IMR-90 (cell line): ENCODE data around the gene TECTB. TPM values are rescaled to one million over a fixed set of nuclear protein-coding genes. Genes with fewer than 3 reads are reported as not detected.

Source experiments
- ATAC-seq: fragments of 200-7000 bp; cut with Tn5 transposase; 2 replicates; pipeline ENCODE4 v1.9.1; 2020; ENCODE audit warnings: low read depth, mild to moderate bottlenecking, moderate library complexity
- BruUV-seq: library from RNA; stranded (reverse); fragments of 400-500 nt; replicated peaks from 2 replicates; lab custom pipeline; 2021; lab: Mats Ljungman, UMichigan
- CTCF ChIA-PET: fragments of 300-600 bp; formaldehyde crosslinking; extraction: SDS; loops from one replicate; lab custom pipeline; 2021; ENCODE audit warnings: antibody characterized with exemption; lab: Yijun Ruan, JAX
- POLR2A ChIA-PET: fragments of 300-600 bp; sonication (Branson Sonifier 250); formaldehyde crosslinking; loops from one replicate; lab custom pipeline; 2022; ENCODE audit warnings: antibody characterized with exemption; ENCODE audit not compliant: unreplicated experiment; lab: Charles Lee
- DNase-seq: peaks from one replicate; pipeline ENCODE4 v3.0.0; 2013
- H2AFZ ChIP-seq: replicated peaks from 2 replicates; pipeline ENCODE3; 2013; ENCODE audit warnings: low read length, mild to moderate bottlenecking; ENCODE audit not compliant: poor library complexity
- H2AK5ac ChIP-seq: 2 replicates; pipeline ENCODE4 v1.6.1; 2013; ENCODE audit warnings: low read depth, low read length, inconsistent platforms
- H2AK9ac ChIP-seq: replicated peaks from 2 replicates; pipeline ENCODE3; 2013; ENCODE audit warnings: mild to moderate bottlenecking, low read depth, low read length, moderate library complexity; ENCODE audit not compliant: poor library complexity
- H2BK120ac ChIP-seq: 2 replicates; pipeline ENCODE4 v1.6.1; 2013; ENCODE audit warnings: low read depth, low read length, inconsistent platforms
- H2BK15ac ChIP-seq: 3 replicates; pipeline ENCODE4 v1.6.1; 2013; ENCODE audit warnings: low read depth, low read length, inconsistent platforms
- H2BK20ac ChIP-seq: 2 replicates; pipeline ENCODE4 v1.6.1; 2013; ENCODE audit warnings: low read depth, mild to moderate bottlenecking, inconsistent platforms, low read length, moderate library complexity
- H2BK5ac ChIP-seq: 2 replicates; pipeline ENCODE4 v1.6.1; 2013; ENCODE audit warnings: mild to moderate bottlenecking, low read depth, low read length, inconsistent platforms; ENCODE audit not compliant: poor library complexity, severe bottlenecking
- H3K14ac ChIP-seq: replicated peaks from 2 replicates; pipeline ENCODE4 v1.6.1; 2013; ENCODE audit warnings: low read depth, low read length, inconsistent platforms
- H3K18ac ChIP-seq: 2 replicates; pipeline ENCODE4 v1.6.1; 2013; ENCODE audit warnings: low read depth, low read length, control low read depth
- H3K23ac ChIP-seq: 2 replicates; pipeline ENCODE4 v1.6.1; 2013; ENCODE audit warnings: low read depth, low read length, inconsistent platforms
- H3K27ac ChIP-seq: 2 replicates; pipeline ENCODE4 v1.5.1; 2013; ENCODE audit warnings: mild to moderate bottlenecking, control low read depth, low read length; ENCODE audit not compliant: insufficient read depth
- H3K27me3 ChIP-seq: 2 replicates; pipeline ENCODE4 v1.6.1; 2013; ENCODE audit warnings: low read length; ENCODE audit not compliant: control insufficient read depth, insufficient read depth
- H3K36me3 ChIP-seq: 2 replicates; pipeline ENCODE4 v1.6.1; 2013; ENCODE audit warnings: low read length, mixed read lengths; ENCODE audit not compliant: control insufficient read depth, insufficient read depth
- H3K4ac ChIP-seq: 2 replicates; pipeline ENCODE4 v1.6.1; 2013; ENCODE audit warnings: low read depth, low read length, inconsistent platforms
- H3K4me1 ChIP-seq: 2 replicates; pipeline ENCODE4 v1.6.1; 2013; ENCODE audit warnings: low read length, mixed read lengths; ENCODE audit not compliant: control insufficient read depth, insufficient read depth
- H3K4me2 ChIP-seq: 2 replicates; pipeline ENCODE4 v1.6.1; 2013; ENCODE audit warnings: low read depth, mild to moderate bottlenecking, control low read depth, low read length, moderate library complexity
- H3K4me3 ChIP-seq: 2 replicates; pipeline ENCODE4 v1.5.1; 2013; ENCODE audit warnings: low read depth, mild to moderate bottlenecking, control low read depth, low read length, moderate library complexity; ENCODE audit not compliant: insufficient read depth
- H3K56ac ChIP-seq: 2 replicates; pipeline ENCODE4 v1.6.1; 2013; ENCODE audit warnings: low read length, inconsistent platforms; ENCODE audit not compliant: insufficient read depth; ENCODE audit errors: extremely low read depth
- H3K79me1 ChIP-seq, 2 experiments: 2 replicates each; pipeline ENCODE4 v1.6.1; 2013; ENCODE audit warnings: low read length in 2 of 2, inconsistent platforms in 1 of 2, low read depth in 1 of 2
- H3K9ac ChIP-seq: 2 replicates; pipeline ENCODE4 v1.6.1; 2013; ENCODE audit warnings: low read depth, low read length, control low read depth
- H3K9me1 ChIP-seq: 2 replicates; pipeline ENCODE4 v1.6.1; 2013; ENCODE audit warnings: low read length, inconsistent platforms; ENCODE audit not compliant: insufficient read depth
- H3K9me3 ChIP-seq: 2 replicates; pipeline ENCODE4 v1.6.1; 2013; ENCODE audit warnings: low read length; ENCODE audit not compliant: control insufficient read depth, insufficient read depth
- H4K20me1 ChIP-seq: 2 replicates; pipeline ENCODE4 v1.6.1; 2013; ENCODE audit warnings: low read length, inconsistent platforms; ENCODE audit not compliant: insufficient read depth
- H4K5ac ChIP-seq: 2 replicates; pipeline ENCODE4 v1.6.1; 2013; ENCODE audit warnings: mild to moderate bottlenecking, low read depth, low read length, control low read depth
- H4K8ac ChIP-seq, 2 experiments: 2 replicates each; pipeline ENCODE4 v1.6.1; 2013; ENCODE audit warnings: low read depth in 2 of 2, low read length in 2 of 2, control low read depth in 1 of 2, inconsistent platforms in 1 of 2
- H4K91ac ChIP-seq: 2 replicates; pipeline ENCODE4 v1.6.1; 2013; ENCODE audit warnings: low read depth, low read length, inconsistent platforms; ENCODE audit not compliant: insufficient read depth
- BHLHE40 ChIP-seq: fragments of 150-350 bp; IDR thresholded peaks from 2 replicates; pipeline ENCODE4 v1.6.1; 2016; ENCODE audit warnings: mild to moderate bottlenecking, low read depth, low read length
- CEBPB ChIP-seq: IDR thresholded peaks from 2 replicates; pipeline ENCODE4 v1.6.1; 2012; ENCODE audit warnings: low read depth, low read length, improper control_type of control experiment
- CHD1 ChIP-seq: IDR thresholded peaks from 2 replicates; pipeline ENCODE4 v1.6.1; 2012; ENCODE audit warnings: low read depth, low read length, improper control_type of control experiment
- FOS ChIP-seq: fragments of 150-350 bp; IDR thresholded peaks from 2 replicates; pipeline ENCODE4 v1.6.1; 2016; ENCODE audit warnings: low read depth, low read length
- MAFK ChIP-seq: IDR thresholded peaks from 2 replicates; pipeline ENCODE4 v1.6.1; 2012; ENCODE audit warnings: low read depth, low read length, improper control_type of control experiment
- MAZ ChIP-seq: IDR thresholded peaks from 2 replicates; pipeline ENCODE4 v1.6.1; 2012; ENCODE audit warnings: low read depth, mild to moderate bottlenecking, low read length, improper control_type of control experiment, moderate library complexity, borderline replicate concordance
- MXI1 ChIP-seq: IDR thresholded peaks from 2 replicates; pipeline ENCODE4 v1.6.1; 2012; ENCODE audit warnings: low read depth, mild to moderate bottlenecking, low read length, moderate library complexity, borderline replicate concordance
- NFE2L2 ChIP-seq: fragments of 150-350 bp; IDR thresholded peaks from 2 replicates; pipeline ENCODE4 v1.6.1; 2016; ENCODE audit warnings: low read depth, mild to moderate bottlenecking, low read length
- RAD21 ChIP-seq: IDR thresholded peaks from 2 replicates; pipeline ENCODE4 v1.6.1; 2012; ENCODE audit warnings: low read length, improper control_type of control experiment
- RCOR1 ChIP-seq: IDR thresholded peaks from 2 replicates; pipeline ENCODE4 v1.6.1; 2012; ENCODE audit warnings: mild to moderate bottlenecking, low read length, improper control_type of control experiment; ENCODE audit not compliant: insufficient replicate concordance
- RFX5 ChIP-seq: IDR thresholded peaks from 2 replicates; pipeline ENCODE4 v1.8.0; 2012; ENCODE audit warnings: low read depth, mild to moderate bottlenecking, low read length, moderate library complexity
- SMC3 ChIP-seq: fragments of 150-350 bp; IDR thresholded peaks from 2 replicates; pipeline ENCODE4 v1.6.1; 2016; ENCODE audit warnings: low read depth, mild to moderate bottlenecking, antibody characterized with exemption, low read length, moderate library complexity
- WGBS, 2 experiments: methylation state at CpG; one replicate each; pipeline versions ENCODE4 v1.1.5 to v1.1.7; 2013; ENCODE audit warnings: missing lambda C conversion rate in 2 of 2; ENCODE audit not compliant: insufficient read length in 1 of 2; ENCODE audit errors: extremely low coverage in 2 of 2; 5-methylcytosine and 5-hydroxymethylcytosine counted together
- dilution Hi-C: fragments of 300-500 bp; cut with HindIII; formaldehyde crosslinking; loops from one replicate; pipeline ENCODE4 v1.14.3; 2018; ENCODE audit warnings: low sequenced_read_pairs; ENCODE audit not compliant: unreplicated experiment
- in situ Hi-C: fragments of 300-500 bp; cut with MboI; formaldehyde crosslinking; loops from 3 replicates; pipeline ENCODE4 v1.14.3; 2019; ENCODE audit warnings: low sequenced_read_pairs, inconsistent platforms, mixed read lengths
- intact Hi-C: fragments of 100-400 bp; cut with micrococcal nuclease; formaldehyde crosslinking; loops from 2 replicates; pipeline ENCODE4 v1.10.0; 2022
- polyA plus RNA-seq, 3 experiments: library from polyadenylated mRNA; depleted of rRNA; stranded (reverse); fragments of >200 nt; gene quantifications; 2 replicates each; pipeline ENCODE4 v1.2.3, GENCODE V29; 2012; ENCODE audit warnings: low replicate concordance in 1 of 3
- total RNA-seq: library from RNA; depleted of rRNA; stranded (reverse); fragments of >200 nt; gene quantifications from 2 replicates; pipeline ENCODE4 v1.2.3, GENCODE V29; 2012
- TF ChIP-seq, protein P1 (sequence below): conservative IDR thresholded peaks from 2 replicates; pipeline ENCODE4 v1.5.1; 2012; ENCODE audit warnings: mild to moderate bottlenecking, low read depth, low read length, improper control_type of control experiment

TECTB gene
- total and polyA plus RNA-seq, 2 of the 4 experiments (the other 2 are of a cell fraction), result not detected

DNA sequence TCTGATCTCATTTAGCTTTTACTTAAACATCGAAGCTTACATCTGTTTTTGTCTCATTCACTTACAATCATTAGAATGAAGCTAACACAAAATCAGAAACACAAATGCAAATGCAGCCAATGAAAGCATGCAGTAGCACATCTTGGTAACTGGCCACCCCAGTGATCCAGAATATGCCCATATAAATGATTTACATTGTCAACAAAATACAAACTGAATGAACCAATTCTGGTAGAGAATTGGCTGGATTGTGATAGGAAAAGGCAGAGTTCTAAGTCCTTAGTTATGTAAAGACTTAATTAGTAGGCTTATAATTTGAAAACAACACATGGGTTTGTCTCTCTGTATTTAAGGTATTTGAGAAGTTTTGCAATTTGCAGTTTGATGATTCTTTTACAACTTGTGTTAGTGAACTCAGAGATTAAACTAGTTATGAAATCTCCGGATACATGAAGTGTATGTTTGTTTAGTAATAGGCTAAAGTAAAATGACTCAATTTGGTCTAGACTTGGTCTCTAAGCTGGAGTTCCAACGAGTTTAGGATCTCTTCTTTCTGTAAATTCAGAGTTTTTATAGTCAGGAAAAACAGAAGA is 21.2 kb downstream of the TECTB start:
- WGBS, 2 experiments, result no CpG with 5 or more reads among the region's 3 CpGs
- H2AK5ac ChIP-seq, result no peak overlapping the region
- no peak overlapping the region for H4K91ac ChIP-seq
- no peak overlapping the region for H3K23ac ChIP-seq
- H4K8ac ChIP-seq, result no peak overlapping the region
- intact Hi-C loops, result no loop called here
- no peak overlapping the region for H2BK5ac ChIP-seq
- no peak overlapping the region for H3K56ac ChIP-seq
- H3K36me3 ChIP-seq, result no peaks in the 10 kb centered on the region
- H4K5ac ChIP-seq, result no peak overlapping the region
- H2BK15ac ChIP-seq, result no peak overlapping the region
- BruUV-seq, result no TSS peak
- no peak overlapping the region for H3K9ac ChIP-seq
- no peaks in the 10 kb centered on the region for H4K20me1 ChIP-seq
- H2AK9ac ChIP-seq, result no peak overlapping the region
- no peak overlapping the region for H2BK20ac ChIP-seq
- no peak overlapping the region for H3K27ac ChIP-seq
- H3K14ac ChIP-seq, result no peak overlapping the region
- no peaks in the 10 kb centered on the region for H3K9me1 ChIP-seq
- ChIA-PET CTCF (interaction anchor here (0.6 kb wide), 1 partner anchor 417 kb away, joined by 4 read pairs; no protein-coding TSS in a partner anchor), POLR2A (no interaction called here)
- H3K4ac ChIP-seq, result no peak overlapping the region
- H3K18ac ChIP-seq, result no peak overlapping the region
- no peaks in the 10 kb centered on the region for H3K9me3 ChIP-seq
- peak; percentile 47 for DNase-seq
- no peak overlapping the region for H2AFZ ChIP-seq
- in situ Hi-C loops, result loop anchor here (25.0 kb wide), 1 partner anchor 1217 kb away; the partner anchor contains the start of gene ADRA2A
- no peaks in the 10 kb centered on the region for H3K79me1 ChIP-seq
- dilution Hi-C loops, result no loop called here
- no peak overlapping the region; the same call in 1 of the 2 replicates for H3K4me2 ChIP-seq
- no peak overlapping the region for H3K4me3 ChIP-seq
- TF ChIP-seq, protein P1, sequence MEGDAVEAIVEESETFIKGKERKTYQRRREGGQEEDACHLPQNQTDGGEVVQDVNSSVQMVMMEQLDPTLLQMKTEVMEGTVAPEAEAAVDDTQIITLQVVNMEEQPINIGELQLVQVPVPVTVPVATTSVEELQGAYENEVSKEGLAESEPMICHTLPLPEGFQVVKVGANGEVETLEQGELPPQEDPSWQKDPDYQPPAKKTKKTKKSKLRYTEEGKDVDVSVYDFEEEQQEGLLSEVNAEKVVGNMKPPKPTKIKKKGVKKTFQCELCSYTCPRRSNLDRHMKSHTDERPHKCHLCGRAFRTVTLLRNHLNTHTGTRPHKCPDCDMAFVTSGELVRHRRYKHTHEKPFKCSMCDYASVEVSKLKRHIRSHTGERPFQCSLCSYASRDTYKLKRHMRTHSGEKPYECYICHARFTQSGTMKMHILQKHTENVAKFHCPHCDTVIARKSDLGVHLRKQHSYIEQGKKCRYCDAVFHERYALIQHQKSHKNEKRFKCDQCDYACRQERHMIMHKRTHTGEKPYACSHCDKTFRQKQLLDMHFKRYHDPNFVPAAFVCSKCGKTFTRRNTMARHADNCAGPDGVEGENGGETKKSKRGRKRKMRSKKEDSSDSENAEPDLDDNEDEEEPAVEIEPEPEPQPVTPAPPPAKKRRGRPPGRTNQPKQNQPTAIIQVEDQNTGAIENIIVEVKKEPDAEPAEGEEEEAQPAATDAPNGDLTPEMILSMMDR, result no peak
- TF ChIP-seq RCOR1 (no peak), FOS (no peak), MXI1 (no peak), RFX5 (no peak), CHD1 (no peak), SMC3 (no peak), BHLHE40 (no peak), NFE2L2 (no peak), RAD21 (no peak), MAFK (no peak), MAZ (no peak), CEBPB (no peak)
- no peaks in the 10 kb centered on the region for H3K27me3 ChIP-seq
- ATAC-seq, result peak; percentile 37
- H3K4me1 ChIP-seq, result no peaks in the 10 kb centered on the region
- no peak overlapping the region for H2BK120ac ChIP-seq
